Hematopoietic multipotent progenitor cell treated with erythropoietin and hydrocortisone succinate and interleukin-3 and kit ligand, for 8 days (in vitro differentiated cells): ENCODE measurements around the gene KLK12.
"Not testable (repeated sequence)": the region's sequence is repeated elsewhere in the genome, so short reads cannot be mapped to it uniquely, and the experiment has no call there.

Experiments used
- DNase-seq: peaks from one replicate; pipeline ENCODE4 v3.0.0-alpha.2; 2015

KLK12 gene

GRCh38 chr19:51014242-51014641 lies 20.6 kb downstream of the KLK12 start:
- no peak for DNase-seq

GRCh38 chr19:51012661-51013190 lies 22.1 kb downstream of the KLK12 start:
- DNase-seq: no peak

GRCh38 chr19:51010066-51010795 lies 24.6 kb downstream of the KLK12 start:
- DNase-seq: no peak

GRCh38 chr19:51009061-51009891 lies 25.5 kb downstream of the KLK12 start:
- no peak for DNase-seq

GRCh38 chr19:51007488-51007887 lies 27.3 kb downstream of the KLK12 start:
- DNase-seq: no peak

GRCh38 chr19:51006406-51006805 lies 28.4 kb downstream of the KLK12 start:
- no peak for DNase-seq

GRCh38 chr19:51005248-51005647 lies 29.6 kb downstream of the KLK12 start:
- DNase-seq: no peak

GRCh38 chr19:51003316-51003715 lies 31.5 kb downstream of the KLK12 start:
- DNase-seq: no peak

- peak; percentile 56 for DNase-seq
Measured at GRCh38 chr19:51002542-51003311, 32.1 kb downstream of the KLK12 start.

GRCh38 chr19:51002089-51002532 lies 32.7 kb downstream of the KLK12 start:
- DNase-seq: no peak

GRCh38 chr19:51001515-51001914 lies 33.3 kb downstream of the KLK12 start, which contains the start of gene KLK8:
TSS of gene KLK8 (minus strand) at chr19:51001604. CDS start at chr19:51001167, 437 bp downstream.
- DNase-seq: no peak

- no peak for DNase-seq
Measured at GRCh38 chr19:51000981-51001380, 33.8 kb downstream of the KLK12 start.

GRCh38 chr19:51000426-51000825 lies 34.4 kb downstream of the KLK12 start:
- DNase-seq: no peak

- DNase-seq: no peak
Measured at GRCh38 chr19:50998686-50999085, 36.1 kb downstream of the KLK12 start.

GRCh38 chr19:50998061-50998460 lies 36.7 kb downstream of the KLK12 start:
- DNase-seq: no peak

- DNase-seq: no peak
Measured at GRCh38 chr19:50994129-50994528, 40.7 kb downstream of the KLK12 start.

- no peak for DNase-seq
Measured at GRCh38 chr19:50992666-50993035, 42.2 kb downstream of the KLK12 start.

GRCh38 chr19:50984416-50984815 lies 50.4 kb downstream of the KLK12 start:
- DNase-seq: not testable (repeated sequence)

- peak; percentile 14 for DNase-seq
Measured at GRCh38 chr19:50983625-50984292, 51.0 kb downstream of the KLK12 start, which contains the start of gene KLK7. TSS of gene KLK7 (minus strand) at chr19:50983917. CDS start at chr19:50982399, 1,518 bp downstream.

GRCh38 chr19:50982186-50982585 lies 52.6 kb downstream of the KLK12 start:
- no peak for DNase-seq

GRCh38 chr19:50981587-50982146 lies 53.1 kb downstream of the KLK12 start:
- DNase-seq: no peak

- no peak for DNase-seq
Measured at GRCh38 chr19:50980208-50980607, 54.6 kb downstream of the KLK12 start.
